Small intestine (tissue), 7 donors: ENCODE data around the gene C1orf167. TPM values are rescaled to one million over a fixed set of nuclear protein-coding genes. Genes with fewer than 3 reads are reported as not detected.

Experiments
- DNase-seq, 2 donors: peaks; one replicate each; pipeline versions ENCODE4 v3.0.0 to v3.0.0-alpha.2; 2013
- FAIRE-seq: peaks from 2 replicates; lab custom pipeline; 2012; peaks lifted over from hg19 to GRCh38; lab: Jason Lieb, UNC
- H3K27ac ChIP-seq, 3 donors: one replicate each; pipeline ENCODE4 v1.5.1; 2013; ENCODE audit warnings: low read length in 2 of 3, mild to moderate bottlenecking in 2 of 3, control low read depth in 1 of 3, inconsistent platforms in 1 of 3, low read depth in 1 of 3, moderate library complexity in 1 of 3
- H3K27me3 ChIP-seq, 3 donors: one replicate each; pipeline ENCODE4 v1.6.1; 2013; ENCODE audit warnings: low read length in 3 of 3, inconsistent platforms in 1 of 3; ENCODE audit not compliant: control insufficient read depth in 3 of 3, insufficient read depth in 3 of 3
- H3K36me3 ChIP-seq, 3 donors: one replicate each; pipeline ENCODE4 v1.6.1; 2013; ENCODE audit warnings: low read length in 3 of 3, inconsistent platforms in 1 of 3, low read depth in 1 of 3, mild to moderate bottlenecking in 1 of 3, moderate library complexity in 1 of 3; ENCODE audit not compliant: control insufficient read depth in 3 of 3, insufficient read depth in 2 of 3
- H3K4me1 ChIP-seq, 3 donors: one replicate each; pipeline ENCODE4 v1.6.1; 2013; ENCODE audit warnings: low read length in 2 of 3, inconsistent platforms in 1 of 3, low read depth in 1 of 3, mild to moderate bottlenecking in 1 of 3, moderate library complexity in 1 of 3; ENCODE audit not compliant: control insufficient read depth in 3 of 3, insufficient read depth in 2 of 3
- H3K4me3 ChIP-seq, 3 donors: one replicate each; pipeline ENCODE4 v1.5.1; 2013; ENCODE audit warnings: low read length in 3 of 3, control low read depth in 1 of 3, inconsistent platforms in 1 of 3, low read depth in 1 of 3, mild to moderate bottlenecking in 1 of 3, moderate library complexity in 1 of 3
- H3K9me3 ChIP-seq, 2 donors: one replicate each; pipeline ENCODE4 v1.6.1; 2013; ENCODE audit warnings: low read depth in 1 of 2, low read length in 1 of 2; ENCODE audit not compliant: control insufficient read depth in 2 of 2, insufficient read depth in 1 of 2
- WGBS, 3 donors: extraction: QIAGEN DNeasy Blood & Tissue Kit; methylation state at CpG; one replicate each; pipeline ENCODE4 v1.1.7; 2013; 5-methylcytosine and 5-hydroxymethylcytosine counted together
- polyA plus RNA-seq, 4 donors: library from polyadenylated mRNA; stranded (reverse) in 3 of 4; unstranded in 1 of 4; fragments of 200-250 nt in 3 of 4; fragments of 120-200 nt in 1 of 4; gene quantifications; one replicate each; pipeline versions ENCODE4 v1.2.1 to v1.2.3, GENCODE V29; 2013
- donor health status: healthy with polysubstance abuse.
- donor health status: control.
- donor health status: control.
- donor health status: Bipolar disorder and iron deficiency.
- donor health status: healthy.

The C1orf167 gene
- polyA plus RNA-seq, 4 donors = 0.10 to 2.4 (median 1.4) TPM

DNA sequence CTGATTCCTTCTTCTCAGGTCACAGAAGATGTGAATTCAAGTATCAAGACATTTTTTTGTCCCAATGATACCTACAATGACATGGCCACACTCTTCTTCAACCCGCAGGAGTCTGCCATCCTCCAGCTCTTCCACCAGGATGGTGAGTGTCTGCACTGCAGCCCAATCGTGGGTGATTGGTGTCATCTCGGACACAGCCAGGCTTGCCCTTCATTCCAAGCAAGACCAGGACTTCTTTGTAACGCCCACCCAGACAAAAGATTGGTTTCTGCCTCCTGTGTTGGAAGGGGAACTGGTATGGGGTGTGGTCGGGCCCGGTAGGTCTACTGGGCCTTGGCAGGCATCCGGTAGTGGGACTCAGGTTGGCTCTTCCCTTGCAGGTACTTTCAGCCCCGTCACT, 71.5 kb downstream of the C1orf167 start:
- peaks cover 0 to 4% (median 0%) of the 10 kb centered on the region in 3 donors for H3K4me1 ChIP-seq
- H3K27me3 ChIP-seq = no peaks in the 10 kb centered on the region
- FAIRE-seq (no peak), DNase-seq (no peak)
- no peak overlapping the region for H3K27ac ChIP-seq
- H3K9me3 ChIP-seq = no peaks in the 10 kb centered on the region
- no peak overlapping the region for H3K4me3 ChIP-seq
- 94 to 96% (median 95%) methylated on average over 8 of the region's 8 CpGs for WGBS, 3 donors
- H3K36me3 ChIP-seq = peaks cover 24 to 85% (median 34%) of the 10 kb centered on the region in 3 donors

- Histone ChIP-seq H3K9me3 (no peaks in the 10 kb centered on the region), H3K4me1 (peaks cover 0 to 4% (median 0%) of the 10 kb centered on the region in 3 donors), H3K27ac (no peak overlapping the region), H3K36me3 (peaks cover 24 to 84% (median 33%) of the 10 kb centered on the region in 3 donors), H3K27me3 (no peaks in the 10 kb centered on the region), H3K4me3 (no peak overlapping the region)
- WGBS, 3 donors = 94 to 96% (median 96%) methylated on average over 13 of the region's 13 CpGs
- FAIRE-seq = no peak
- DNase-seq = no peak
These were observed 71.9 kb downstream of the C1orf167 start for GRCh38 chr1:11833900-11834299.

DNA sequence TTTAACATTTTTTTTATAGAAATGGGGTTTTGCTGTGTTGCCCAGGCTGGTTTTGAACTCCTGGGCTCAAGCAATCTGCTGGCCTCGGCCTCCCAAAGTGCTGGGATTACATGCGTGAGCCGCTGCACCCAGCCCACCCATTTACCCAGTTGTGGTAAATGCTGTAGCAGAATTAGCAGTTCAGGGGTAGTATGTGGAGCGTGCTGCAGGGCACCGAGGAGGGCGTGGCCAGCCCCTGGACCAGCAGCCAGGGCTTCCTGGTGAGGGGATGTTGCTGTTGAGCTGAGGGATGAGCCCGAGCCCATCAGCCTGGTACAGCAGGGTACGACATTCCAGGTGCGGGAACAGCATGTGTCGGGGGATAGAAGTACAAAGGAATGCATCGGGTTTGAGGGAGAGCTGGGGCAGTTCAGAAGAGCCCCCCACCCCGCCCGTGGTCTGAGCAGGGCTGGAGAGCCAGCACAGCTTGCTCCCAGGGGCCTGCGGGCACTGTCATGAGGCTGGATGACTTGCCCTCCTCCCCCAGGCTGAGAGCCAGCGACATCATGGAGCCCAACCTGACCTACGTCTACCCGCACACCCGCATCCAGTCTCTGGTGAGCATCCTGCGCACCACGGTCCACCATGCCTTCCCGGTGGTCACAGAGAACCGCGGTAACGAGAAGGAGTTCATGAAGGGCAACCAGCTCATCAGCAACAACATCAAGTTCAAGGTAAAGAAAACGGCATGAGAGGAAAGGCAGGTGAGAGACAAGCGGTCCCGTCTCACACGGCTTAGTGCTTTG, 73.6 kb downstream of the C1orf167 start:
- no peaks in the 10 kb centered on the region for H3K9me3 ChIP-seq
- H3K27ac ChIP-seq = no peak overlapping the region
- H3K4me1 ChIP-seq = peaks cover 0 to 4% (median 0%) of the 10 kb centered on the region in 3 donors
- H3K4me3 ChIP-seq = no peak overlapping the region
- DNase-seq = no peak
- FAIRE-seq = no peak
- no peaks in the 10 kb centered on the region for H3K27me3 ChIP-seq
- H3K36me3 ChIP-seq = peaks cover 21 to 88% (median 25%) of the 10 kb centered on the region in 3 donors
- WGBS, 3 donors = 92 to 95% (median 94%) methylated on average over 28 of the region's 28 CpGs

GRCh38 chr1:11836955-11837766, 75.2 kb downstream of the C1orf167 start:
- FAIRE-seq (no peak), DNase-seq (no peak)
- peaks cover 0 to 7% (median 0%) of the 10 kb centered on the region in 3 donors for H3K4me1 ChIP-seq
- H3K36me3 ChIP-seq = peaks cover 24 to 95% (median 32%) of the 10 kb centered on the region in 3 donors
- WGBS, 3 donors = 89 to 91% (median 90%) methylated on average over 36 of the region's 36 CpGs
- H3K27ac ChIP-seq = no peak overlapping the region
- no peak overlapping the region for H3K4me3 ChIP-seq
- H3K27me3 ChIP-seq = no peaks in the 10 kb centered on the region
- no peaks in the 10 kb centered on the region for H3K9me3 ChIP-seq

DNA sequence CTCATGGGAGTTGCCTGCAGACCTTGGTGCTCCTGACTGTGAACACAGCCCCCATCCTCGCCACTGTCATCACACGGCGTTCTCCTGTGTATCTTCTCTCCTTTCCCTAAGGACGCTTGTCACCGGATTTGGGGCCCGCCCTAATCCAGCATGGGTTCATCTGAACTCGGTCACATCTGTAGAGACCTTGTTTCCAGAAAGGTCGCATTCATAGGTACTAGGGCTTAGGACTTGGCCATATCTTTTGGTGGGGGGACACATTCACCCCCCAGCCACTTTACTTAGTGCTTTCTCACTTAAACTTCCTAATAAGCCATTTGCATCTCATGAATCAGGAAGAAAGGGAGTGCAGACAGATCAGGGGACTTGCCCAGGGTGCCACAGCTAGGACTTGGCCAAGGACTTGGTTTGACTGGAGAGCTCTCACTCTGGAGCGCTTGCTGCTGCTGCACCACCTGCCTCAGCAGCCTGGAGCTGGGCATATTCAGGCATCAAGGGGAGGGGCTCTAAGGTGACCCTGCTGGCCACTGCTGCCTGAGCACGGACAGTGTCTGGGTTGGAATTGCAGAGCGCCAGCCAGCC, 75.9 kb downstream of the C1orf167 start:
- FAIRE-seq (no peak), DNase-seq (no peak)
- H3K4me3 ChIP-seq = no peak overlapping the region
- WGBS, 3 donors = 89 to 94% (median 90%) methylated on average over 11 of the region's 11 CpGs
- H3K4me1 ChIP-seq = peaks cover 0 to 12% (median 0%) of the 10 kb centered on the region in 3 donors
- H3K36me3 ChIP-seq = peaks cover 24 to 97% (median 34%) of the 10 kb centered on the region in 3 donors
- no peaks in the 10 kb centered on the region for H3K9me3 ChIP-seq
- H3K27me3 ChIP-seq = no peaks in the 10 kb centered on the region
- H3K27ac ChIP-seq = no peak overlapping the region

DNA sequence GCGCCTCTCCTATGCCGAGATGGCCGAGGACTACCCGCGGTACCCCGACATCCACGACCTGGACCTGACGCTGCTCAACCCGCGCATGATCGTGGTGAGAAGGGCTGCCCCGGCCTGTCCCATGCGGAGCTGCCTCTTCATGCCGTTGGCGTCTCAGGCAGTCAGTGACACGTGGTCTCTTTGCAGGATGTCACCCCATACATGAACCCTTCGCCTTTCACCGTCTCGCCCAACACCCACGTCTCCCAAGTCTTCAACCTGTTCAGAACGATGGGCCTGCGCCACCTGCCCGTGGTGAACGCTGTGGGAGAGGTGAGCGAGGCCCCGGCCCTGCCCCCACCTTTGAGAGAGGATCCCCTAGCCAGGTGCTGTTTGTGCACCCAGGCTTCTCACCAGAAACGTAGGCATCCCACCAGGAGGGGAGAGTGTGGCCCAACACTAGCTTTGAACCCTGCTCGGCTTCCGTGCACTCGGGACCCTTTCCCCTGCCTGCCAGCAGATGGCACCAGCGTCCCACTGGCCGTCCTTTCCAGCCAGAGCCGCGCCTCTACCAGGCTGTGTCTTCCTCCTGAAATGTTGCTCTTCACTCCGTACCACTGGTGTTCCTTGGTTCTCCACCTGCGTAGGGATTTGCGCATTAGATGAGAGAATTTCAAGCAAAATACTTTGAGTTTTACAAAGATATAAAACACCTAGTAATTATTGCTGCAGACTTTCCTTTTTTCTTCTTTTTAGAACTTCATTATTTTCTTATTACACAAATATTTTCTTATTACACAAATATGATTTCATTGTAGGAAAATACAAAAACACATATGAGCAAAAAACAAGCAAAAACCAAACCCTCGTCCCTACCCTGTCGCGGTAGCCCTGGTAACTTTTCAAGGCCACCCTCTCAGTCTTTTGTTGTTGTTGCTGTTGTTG, 76.6 kb downstream of the C1orf167 start:
- Histone ChIP-seq H3K27me3 (no peaks in the 10 kb centered on the region), H3K4me1 (peaks cover 0 to 12% (median 0%) of the 10 kb centered on the region in 3 donors), H3K27ac (no peak overlapping the region), H3K4me3 (no peak overlapping the region), H3K36me3 (peaks cover 24 to 94% (median 34%) of the 10 kb centered on the region in 3 donors), H3K9me3 (no peaks in the 10 kb centered on the region)
- FAIRE-seq (no peak), DNase-seq (peak; percentile 64 to 69)
- 64 to 66% (median 66%) methylated on average over 40 of the region's 40 CpGs for WGBS, 3 donors
